Activated T-helper 9 cell treated with anti-CD3 and anti-CD28 coated beads, Interleukin-2, amount 50 U/mL, for 16 hours (primary cell): Measurements from ENCODE around the gene LRP4.
A peak's percentile ranks its signal among the peaks of the same experiment; 100 is the strongest.
"Not testable (repeated sequence)": the region's sequence is repeated elsewhere in the genome, so short reads cannot be mapped to it uniquely, and the experiment has no call there.

Experiments used
- DNase-seq: peaks from one replicate; pipeline ENCODE4 v3.0.0-alpha.2; 2020; ENCODE audit warnings: low read depth

Gene LRP4

GRCh38 chr11:46918083-46918787, at the start of gene LRP4:
TSS of gene LRP4 (minus strand) at chr11:46918550. CDS start at chr11:46918379, 171 bp downstream.
- peak; percentile 23 for DNase-seq

GRCh38 chr11:46967962-46968361, 49.6 kb upstream of the LRP4 start:
- no peak for DNase-seq

- no peak for DNase-seq
Observed at GRCh38 chr11:46966773-46967172, 48.4 kb upstream of the LRP4 start.

- DNase-seq = no peak
Observed at GRCh38 chr11:46963844-46964243, 45.5 kb upstream of the LRP4 start.

- DNase-seq = not testable (repeated sequence)
Observed at GRCh38 chr11:46961886-46962285, 43.5 kb upstream of the LRP4 start.

- no peak for DNase-seq
Observed at GRCh38 chr11:46961041-46961440, 42.7 kb upstream of the LRP4 start.

- no peak for DNase-seq
Observed at GRCh38 chr11:46958777-46959176, 40.4 kb upstream of the LRP4 start.

- no peak for DNase-seq
Observed at GRCh38 chr11:46953093-46953492, 34.7 kb upstream of the LRP4 start.

GRCh38 chr11:46952553-46952952, 34.2 kb upstream of the LRP4 start:
- no peak for DNase-seq

- DNase-seq = no peak
Observed at GRCh38 chr11:46951864-46952263, 33.5 kb upstream of the LRP4 start.

GRCh38 chr11:46949297-46949696, 30.9 kb upstream of the LRP4 start:
- DNase-seq = no peak

GRCh38 chr11:46948378-46949131, 30.2 kb upstream of the LRP4 start:
- no peak for DNase-seq

GRCh38 chr11:46947399-46948077, 29.2 kb upstream of the LRP4 start:
- DNase-seq = no peak

GRCh38 chr11:46944356-46945075, 26.2 kb upstream of the LRP4 start:
- DNase-seq = no peak

GRCh38 chr11:46942172-46942571, 23.8 kb upstream of the LRP4 start:
- no peak for DNase-seq

- DNase-seq = peak; percentile 89
Observed at GRCh38 chr11:46936138-46937110, 18.1 kb upstream of the LRP4 start, which contains the start of gene CSTPP1. TSS of gene CSTPP1 (plus strand) at chr11:46936761. CDS start at chr11:46936806, 45 bp downstream.

GRCh38 chr11:46930089-46930488, 11.7 kb upstream of the LRP4 start:
- DNase-seq = no peak

- not testable (repeated sequence) for DNase-seq
Observed at GRCh38 chr11:46928701-46929100, 10.4 kb upstream of the LRP4 start.

- not testable (repeated sequence) for DNase-seq
Observed at GRCh38 chr11:46927928-46928327, 9.6 kb upstream of the LRP4 start.

- no peak for DNase-seq
Observed at GRCh38 chr11:46920755-46921154, 2.4 kb upstream of the LRP4 start.
